Activated CD8-positive, alpha-beta memory T cell treated with anti-CD3 and anti-CD28 coated beads, Interleukin-2, amount 50 U/mL, for 24 hours (primary cell): ENCODE measurements around the gene PTGFRN.

Experiments
- DNase-seq: peaks from one replicate; pipeline ENCODE4 v3.0.0-alpha.2; 2020; ENCODE audit errors: extremely low read depth

PTGFRN gene

GRCh38 chr1:116943438-116943837 lies 33.7 kb downstream of the PTGFRN start:
- DNase-seq = no peak

DNA sequence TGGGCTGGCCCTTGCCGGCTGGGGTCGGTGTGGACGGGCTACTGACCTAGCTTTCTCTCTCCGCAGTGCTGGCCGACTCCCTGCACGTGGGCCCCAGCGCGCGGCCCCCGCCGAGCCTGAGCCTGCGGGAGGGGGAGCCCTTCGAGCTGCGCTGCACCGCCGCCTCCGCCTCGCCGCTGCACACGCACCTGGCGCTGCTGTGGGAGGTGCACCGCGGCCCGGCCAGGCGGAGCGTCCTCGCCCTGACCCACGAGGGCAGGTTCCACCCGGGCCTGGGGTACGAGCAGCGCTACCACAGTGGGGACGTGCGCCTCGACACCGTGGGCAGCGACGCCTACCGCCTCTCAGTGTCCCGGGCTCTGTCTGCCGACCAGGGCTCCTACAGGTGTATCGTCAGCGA lies 34.9 kb downstream of the PTGFRN start:
- DNase-seq = no peak

- DNase-seq = no peak
These were observed 35.7 kb downstream of the PTGFRN start for GRCh38 chr1:116945421-116945820.

- DNase-seq = no peak
These were observed 36.3 kb downstream of the PTGFRN start for GRCh38 chr1:116945996-116946395.

GRCh38 chr1:116947092-116947860 lies 37.6 kb downstream of the PTGFRN start:
- DNase-seq = no peak

DNA sequence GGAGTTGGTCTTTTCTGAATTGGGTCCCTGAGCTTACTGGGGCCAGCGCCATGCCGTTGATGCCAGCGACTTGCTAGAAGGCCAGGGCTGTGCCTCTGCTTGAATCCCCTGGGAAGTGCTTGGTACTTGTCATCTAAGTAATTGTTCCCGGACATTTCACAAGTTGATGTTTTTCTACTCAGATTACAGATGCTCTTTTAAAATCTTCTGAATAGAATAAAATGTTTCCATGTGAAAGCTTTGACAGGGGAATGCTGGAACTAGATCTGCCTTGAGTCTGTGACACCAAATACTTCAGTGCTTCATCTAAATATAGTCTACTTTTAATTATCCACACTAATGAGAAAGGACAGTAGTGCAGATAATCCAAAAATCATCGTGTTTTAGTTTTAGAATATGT lies 38.3 kb downstream of the PTGFRN start:
- no peak for DNase-seq

GRCh38 chr1:116948642-116949041 lies 38.9 kb downstream of the PTGFRN start:
- no peak for DNase-seq

DNA sequence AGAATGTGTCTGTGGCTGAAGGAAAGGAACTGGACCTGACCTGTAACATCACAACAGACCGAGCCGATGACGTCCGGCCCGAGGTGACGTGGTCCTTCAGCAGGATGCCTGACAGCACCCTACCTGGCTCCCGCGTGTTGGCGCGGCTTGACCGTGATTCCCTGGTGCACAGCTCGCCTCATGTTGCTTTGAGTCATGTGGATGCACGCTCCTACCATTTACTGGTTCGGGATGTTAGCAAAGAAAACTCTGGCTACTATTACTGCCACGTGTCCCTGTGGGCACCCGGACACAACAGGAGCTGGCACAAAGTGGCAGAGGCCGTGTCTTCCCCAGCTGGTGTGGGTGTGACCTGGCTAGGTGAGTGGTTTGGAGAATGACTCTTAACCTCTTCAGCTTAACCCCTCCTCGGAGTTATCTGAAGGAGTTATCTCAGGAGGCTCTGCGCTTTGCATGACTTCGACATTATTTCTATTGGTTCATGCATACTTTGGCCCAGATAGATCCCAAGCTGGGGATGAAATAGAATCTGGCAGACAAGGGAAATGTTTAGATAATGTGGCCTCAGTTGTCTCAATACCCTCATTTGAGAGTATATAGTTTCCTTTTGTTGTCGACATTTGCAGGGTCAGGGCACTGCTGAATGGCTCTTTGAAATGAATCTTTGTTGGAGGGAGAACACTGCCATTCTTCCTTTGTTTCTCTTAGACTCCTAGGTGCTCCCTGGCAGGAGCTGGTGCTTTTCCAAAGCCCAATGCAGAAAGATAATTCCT lies 39.7 kb downstream of the PTGFRN start:
- DNase-seq = no peak

GRCh38 chr1:116950517-116951199 lies 40.9 kb downstream of the PTGFRN start:
- no peak for DNase-seq

- DNase-seq = no peak
These were observed 41.7 kb downstream of the PTGFRN start for GRCh38 chr1:116951200-116951935.

- DNase-seq = no peak
These were observed 43.1 kb downstream of the PTGFRN start for GRCh38 chr1:116952738-116953275.

- no peak for DNase-seq
These were observed 44.7 kb downstream of the PTGFRN start for GRCh38 chr1:116954440-116954839.

DNA sequence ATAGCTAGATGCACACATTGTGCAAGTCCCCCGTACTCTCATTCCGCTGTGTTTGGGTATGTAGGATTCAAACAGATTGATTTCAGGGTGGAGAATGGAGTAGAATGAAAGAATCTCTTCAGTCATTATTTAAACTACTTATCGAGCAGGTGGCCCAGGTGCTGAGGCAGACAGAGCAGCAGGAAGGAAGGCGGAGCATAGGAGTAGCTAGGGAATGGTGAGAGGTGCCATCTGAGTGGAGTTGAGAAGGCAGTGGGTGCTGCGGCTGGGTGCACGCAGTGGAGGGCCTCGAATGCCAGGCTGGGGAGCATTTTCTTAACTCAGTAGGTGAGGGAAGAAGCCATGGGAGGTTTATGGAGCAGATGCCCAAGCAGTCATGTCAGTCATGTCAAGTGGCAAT lies 46.7 kb downstream of the PTGFRN start:
- DNase-seq = no peak

- DNase-seq = no peak
These were observed 47.9 kb downstream of the PTGFRN start for GRCh38 chr1:116957646-116958045.

DNA sequence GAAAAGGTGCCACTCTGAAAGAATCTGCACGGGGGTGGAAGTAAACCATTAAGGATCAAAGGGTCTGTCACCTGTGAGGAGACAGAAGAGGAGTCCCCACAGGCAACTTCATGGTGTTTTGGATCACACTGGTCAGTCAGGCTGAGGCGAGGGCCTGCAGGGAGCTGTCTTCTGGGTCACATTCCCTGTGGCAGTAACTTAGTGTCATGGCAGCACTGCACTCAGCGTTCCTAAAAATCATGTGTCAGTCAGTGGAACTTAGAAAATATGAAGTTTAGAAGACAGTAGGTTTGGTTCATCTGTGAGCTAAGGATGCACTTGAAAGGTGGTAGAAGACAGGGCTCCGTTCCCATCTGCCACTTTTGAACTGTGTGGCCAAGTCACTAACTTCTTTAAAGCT lies 48.4 kb downstream of the PTGFRN start:
- no peak for DNase-seq

GRCh38 chr1:116958977-116959376 lies 49.3 kb downstream of the PTGFRN start:
- no peak for DNase-seq

- DNase-seq = no peak
These were observed 51.9 kb downstream of the PTGFRN start for GRCh38 chr1:116961606-116962005.

DNA sequence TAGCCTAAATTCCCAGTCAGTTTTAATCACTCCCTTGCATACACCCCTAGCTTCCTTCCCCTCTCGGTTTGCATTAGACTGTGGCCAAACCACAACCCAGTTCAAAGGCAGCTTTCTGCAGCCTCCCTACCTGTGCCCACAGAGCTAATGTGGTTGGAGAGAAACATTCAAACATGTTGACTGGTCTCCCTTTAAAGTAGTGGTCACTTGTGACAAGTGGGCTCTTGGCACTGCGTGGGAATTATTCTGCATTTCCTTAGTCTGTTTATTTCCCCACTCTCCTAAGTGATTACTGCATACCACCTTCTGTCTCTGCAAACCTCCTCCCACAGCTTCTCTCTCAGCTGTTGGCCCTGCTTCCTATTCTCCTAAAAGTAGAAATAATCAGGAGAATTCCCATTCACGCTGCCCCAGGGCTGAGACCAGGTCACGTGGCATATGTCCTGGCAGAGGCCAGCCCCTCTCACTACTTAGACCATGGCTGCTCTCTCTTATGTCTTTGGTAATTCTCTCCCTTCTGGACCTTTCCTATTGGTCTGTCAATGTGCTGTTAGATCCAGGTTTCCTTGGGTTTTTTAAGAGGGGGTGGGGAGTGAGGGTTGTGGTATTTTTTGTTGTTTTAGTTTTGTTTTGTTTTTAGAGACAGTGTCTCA lies 53.4 kb downstream of the PTGFRN start:
- no peak for DNase-seq

DNA sequence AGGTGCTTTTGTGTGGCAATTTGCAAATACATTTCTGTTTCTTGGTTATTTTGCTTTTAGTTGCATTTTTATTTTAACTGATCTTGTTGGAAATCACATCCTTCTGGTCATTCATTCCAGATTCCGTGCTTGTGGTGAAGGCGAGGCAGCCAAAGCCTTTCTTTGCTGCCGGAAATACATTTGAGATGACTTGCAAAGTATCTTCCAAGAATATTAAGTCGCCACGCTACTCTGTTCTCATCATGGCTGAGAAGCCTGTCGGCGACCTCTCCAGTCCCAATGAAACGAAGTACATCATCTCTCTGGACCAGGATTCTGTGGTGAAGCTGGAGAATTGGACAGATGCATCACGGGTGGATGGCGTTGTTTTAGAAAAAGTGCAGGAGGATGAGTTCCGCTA lies 57.1 kb downstream of the PTGFRN start:
- no peak for DNase-seq

DNA sequence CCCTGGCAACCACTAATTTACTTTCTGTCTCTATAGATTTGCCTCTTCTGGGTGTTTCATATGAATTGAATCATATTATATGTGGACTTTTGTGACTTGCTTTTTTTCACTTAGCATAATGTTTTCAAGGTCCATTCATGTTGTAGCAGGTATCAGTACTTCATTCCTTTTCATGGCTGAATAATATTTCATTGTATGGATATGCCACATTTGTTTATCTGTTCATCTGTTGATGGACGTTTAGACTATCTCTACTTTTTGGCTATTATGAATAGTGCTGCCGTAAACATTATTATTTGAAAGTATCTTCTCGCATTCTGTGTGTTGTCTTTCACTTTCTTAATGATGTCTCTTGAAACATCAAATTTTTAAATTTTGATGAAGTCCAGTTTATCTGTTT lies 59.0 kb downstream of the PTGFRN start:
- no peak for DNase-seq

- DNase-seq = no peak
These were observed 61.6 kb downstream of the PTGFRN start for GRCh38 chr1:116971258-116971860.
